ENCODE results near the gene ATPAF1. TPM values are rescaled to one million over a fixed set of nuclear protein-coding genes. Genes with fewer than 3 reads are reported as not detected.

The ATPAF1 gene
- total and polyA plus RNA-seq, 10 donors: 23.7 to 39.5 (median 27.4) TPM

DNA sequence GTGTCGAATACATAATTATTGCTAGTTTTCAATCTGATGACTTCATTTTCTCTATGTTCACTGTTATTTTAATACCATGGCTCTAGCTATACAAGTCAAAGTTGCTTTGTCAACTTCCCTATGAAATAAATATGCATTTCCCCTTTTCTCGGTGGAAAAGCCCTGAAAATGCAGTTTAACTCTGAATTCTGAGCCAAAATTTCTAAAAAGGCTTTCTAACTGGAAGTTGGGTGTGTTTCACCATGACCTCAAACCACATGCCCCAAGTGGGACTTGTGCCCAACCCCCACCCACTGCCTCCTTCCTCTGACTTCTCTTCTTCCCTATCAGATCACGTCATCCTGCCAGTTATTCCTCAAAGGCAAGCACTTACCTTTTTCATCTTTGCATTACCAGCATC lies 73.0 kb downstream of the ATPAF1 start:
- 13 to 31% (median 20%) methylated on average over 3 of the region's 3 CpGs for WGBS, 5 donors
- peak; percentile 86 for DNase-seq
- no peaks in the 10 kb centered on the region for H3K9me3 ChIP-seq
- H3K27me3 ChIP-seq (replicated peaks in 1 of 7): no peaks in the 10 kb centered on the region
- TF ChIP-seq, protein P1, sequence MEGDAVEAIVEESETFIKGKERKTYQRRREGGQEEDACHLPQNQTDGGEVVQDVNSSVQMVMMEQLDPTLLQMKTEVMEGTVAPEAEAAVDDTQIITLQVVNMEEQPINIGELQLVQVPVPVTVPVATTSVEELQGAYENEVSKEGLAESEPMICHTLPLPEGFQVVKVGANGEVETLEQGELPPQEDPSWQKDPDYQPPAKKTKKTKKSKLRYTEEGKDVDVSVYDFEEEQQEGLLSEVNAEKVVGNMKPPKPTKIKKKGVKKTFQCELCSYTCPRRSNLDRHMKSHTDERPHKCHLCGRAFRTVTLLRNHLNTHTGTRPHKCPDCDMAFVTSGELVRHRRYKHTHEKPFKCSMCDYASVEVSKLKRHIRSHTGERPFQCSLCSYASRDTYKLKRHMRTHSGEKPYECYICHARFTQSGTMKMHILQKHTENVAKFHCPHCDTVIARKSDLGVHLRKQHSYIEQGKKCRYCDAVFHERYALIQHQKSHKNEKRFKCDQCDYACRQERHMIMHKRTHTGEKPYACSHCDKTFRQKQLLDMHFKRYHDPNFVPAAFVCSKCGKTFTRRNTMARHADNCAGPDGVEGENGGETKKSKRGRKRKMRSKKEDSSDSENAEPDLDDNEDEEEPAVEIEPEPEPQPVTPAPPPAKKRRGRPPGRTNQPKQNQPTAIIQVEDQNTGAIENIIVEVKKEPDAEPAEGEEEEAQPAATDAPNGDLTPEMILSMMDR (IDR thresholded peaks at IDR 0.05 in 8 of 11, conservative IDR thresholded peaks at IDR 0.05 in 3 of 11): no peak
- TF ChIP-seq POLR2A (IDR thresholded peaks at IDR 0.05) (no peak), POLR2AphosphoS5 (IDR thresholded peaks at IDR 0.05) (peak in 1 of 3 donors; percentile 69)
- peaks cover 4 to 58% (median 39%) of the 10 kb centered on the region in 6 donors for H3K36me3 ChIP-seq
- peaks cover 0 to 75% (median 38%) of the 10 kb centered on the region in 6 donors for H3K4me1 ChIP-seq
- intact Hi-C loops (cut with DNase I; ENCODE audit: low total_unique reads): no loop called here
- peak overlapping the region; percentile 69 to 95 (median 82) for H3K27ac ChIP-seq
- peak overlapping the region in 1 of 8 donors; percentile 26 for H3K4me3 ChIP-seq

DNA sequence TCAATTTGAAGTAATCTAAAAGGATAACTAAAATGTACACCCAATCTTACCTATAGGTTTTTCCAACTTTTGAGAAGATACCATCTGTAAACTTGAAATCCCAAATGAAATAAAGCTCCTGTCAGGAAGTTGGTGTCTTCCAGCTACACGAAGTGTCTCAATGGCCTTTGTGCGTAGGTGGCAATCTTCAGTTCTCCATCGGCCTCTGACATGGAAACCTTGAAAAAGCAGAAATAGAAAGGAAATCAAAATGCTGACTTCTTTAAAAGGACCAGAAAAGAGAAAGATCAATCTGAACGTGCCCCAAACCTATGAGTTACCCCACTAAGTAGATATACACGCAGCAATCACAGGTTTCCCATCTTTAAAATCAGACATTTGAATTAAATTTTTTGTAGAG lies 74.1 kb downstream of the ATPAF1 start:
- WGBS, 5 donors: 48 to 71% (median 53%) methylated on average over 5 of the region's 5 CpGs
- intact Hi-C loops (cut with DNase I; ENCODE audit: low total_unique reads): no loop called here
- Histone ChIP-seq H3K9me3 (no peaks in the 10 kb centered on the region), H3K4me3 (peak overlapping the region in 1 of 8 donors; percentile 26), H3K27me3 (replicated peaks in 1 of 7) (no peaks in the 10 kb centered on the region), H3K36me3 (peaks cover 5 to 69% (median 50%) of the 10 kb centered on the region in 6 donors), H3K4me1 (peaks cover 0 to 64% (median 27%) of the 10 kb centered on the region in 6 donors), H3K27ac (peak overlapping the region; percentile 69 to 95 (median 82))
- peak in 1 of 3 donors; percentile 24 for TF ChIP-seq POLR2AphosphoS5 (IDR thresholded peaks at IDR 0.05)
- TF ChIP-seq, protein P1 (IDR thresholded peaks at IDR 0.05 in 8 of 11, conservative IDR thresholded peaks at IDR 0.05 in 3 of 11): no peak
- DNase-seq: no peak

DNA sequence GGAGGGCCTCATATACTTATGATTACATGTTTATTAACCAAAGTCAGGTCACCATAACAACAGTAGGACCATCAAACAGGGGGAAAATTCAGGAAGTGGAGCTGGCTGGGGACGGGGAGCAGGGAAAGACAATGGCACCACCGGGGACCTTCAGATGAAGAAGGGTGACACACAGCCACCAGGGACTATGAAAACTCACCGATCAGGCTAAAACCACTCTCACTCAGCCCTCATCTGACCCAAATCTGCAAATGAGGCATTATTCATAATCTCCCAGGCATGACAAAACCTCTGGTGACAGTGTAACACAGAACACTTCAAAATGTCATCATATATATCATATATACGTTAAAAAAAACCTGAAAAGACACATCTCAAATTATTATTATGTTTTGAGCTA lies 75.3 kb downstream of the ATPAF1 start:
- 81 to 97% (median 83%) methylated on average over 4 of the region's 4 CpGs for WGBS, 5 donors
- no peak for DNase-seq
- H3K36me3 ChIP-seq: peaks cover 5 to 74% (median 53%) of the 10 kb centered on the region in 6 donors

DNA sequence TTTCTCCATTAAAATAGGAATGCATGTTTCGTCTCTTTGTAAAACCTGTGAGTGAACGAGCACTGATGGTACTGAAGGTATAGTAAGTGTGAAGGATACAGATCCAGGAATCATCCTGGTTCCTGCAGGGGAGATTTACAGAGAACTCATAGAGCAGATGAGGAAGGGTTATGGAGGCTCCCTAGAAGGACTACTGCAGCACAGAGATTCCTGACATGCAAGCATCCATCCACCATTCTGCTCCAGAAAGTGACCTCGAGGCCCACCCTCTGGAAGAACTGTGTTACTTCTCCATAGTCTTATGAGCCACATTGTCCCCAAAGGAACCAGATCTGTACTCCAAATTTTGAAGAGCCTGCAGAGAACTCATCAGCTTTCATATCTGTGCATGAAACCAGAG lies 78.6 kb downstream of the ATPAF1 start:
- intact Hi-C loops (cut with DNase I; ENCODE audit: low total_unique reads): no loop called here
- WGBS, 5 donors: 94 to 100% (median 98%) methylated on average over 3 of the region's 3 CpGs
- DNase-seq: no peak

More for the DNA sequence above, 75.3 kb downstream of the ATPAF1 start:
- Histone ChIP-seq H3K9me3 (no peaks in the 10 kb centered on the region), H3K4me1 (peaks cover 0 to 55% (median 25%) of the 10 kb centered on the region in 6 donors), H3K27ac (peak overlapping the region in 3 of 8 donors; percentile 92 to 95 (median 93)), H3K27me3 (replicated peaks in 1 of 7) (no peaks in the 10 kb centered on the region), H3K4me3 (no peak overlapping the region)
- intact Hi-C loops (cut with DNase I; ENCODE audit: low total_unique reads): no loop called here
- TF ChIP-seq POLR2AphosphoS5 (IDR thresholded peaks at IDR 0.05) (no peak), POLR2A (IDR thresholded peaks at IDR 0.05) (no peak)
- TF ChIP-seq, protein P1 (IDR thresholded peaks at IDR 0.05 in 8 of 11, conservative IDR thresholded peaks at IDR 0.05 in 3 of 11): no peak

More for the DNA sequence above, 78.6 kb downstream of the ATPAF1 start:
- H3K36me3 ChIP-seq: peaks cover 5 to 93% (median 69%) of the 10 kb centered on the region in 6 donors
- H3K4me3 ChIP-seq: no peak overlapping the region
- TF ChIP-seq POLR2AphosphoS5 (IDR thresholded peaks at IDR 0.05): no peak
- TF ChIP-seq POLR2A (IDR thresholded peaks at IDR 0.05): no peak
- TF ChIP-seq, protein P1 (IDR thresholded peaks at IDR 0.05 in 8 of 11, conservative IDR thresholded peaks at IDR 0.05 in 3 of 11): no peak
- H3K9me3 ChIP-seq: no peaks in the 10 kb centered on the region
- H3K27ac ChIP-seq: peak overlapping the region in 2 of 8 donors; percentile 10 to 11
- H3K27me3 ChIP-seq (replicated peaks in 1 of 7): no peaks in the 10 kb centered on the region
- peaks cover 0 to 54% (median 23%) of the 10 kb centered on the region in 6 donors for H3K4me1 ChIP-seq
